NCI-H2196 (cell line): Measurements from ENCODE around the gene PAN3.

Experiments
- DNase-seq: peaks from one replicate; lab custom pipeline; 2025; ENCODE audit not compliant: unreplicated experiment; lab: John Stamatoyannopoulos, UW

Gene PAN3

GRCh38 chr13:28204690-28205443 is 66.5 kb downstream of the PAN3 start:
- DNase-seq, result no peak

GRCh38 chr13:28218679-28219078 is 80.3 kb downstream of the PAN3 start:
- DNase-seq, result no peak

GRCh38 chr13:28219408-28220099 is 81.2 kb downstream of the PAN3 start:
- no peak for DNase-seq

GRCh38 chr13:28220166-28220565 is 81.8 kb downstream of the PAN3 start:
- DNase-seq, result no peak

GRCh38 chr13:28229522-28230411 is 91.4 kb downstream of the PAN3 start:
- DNase-seq, result no peak

GRCh38 chr13:28231642-28232041 is 93.3 kb downstream of the PAN3 start:
- DNase-seq, result no peak

GRCh38 chr13:28237944-28238343 is 99.6 kb downstream of the PAN3 start:
- no peak for DNase-seq

- DNase-seq, result no peak
Observed at GRCh38 chr13:28239374-28239773, 101.0 kb downstream of the PAN3 start.

- no peak for DNase-seq
Observed at GRCh38 chr13:28245465-28245864, 107.1 kb downstream of the PAN3 start.

- DNase-seq, result no peak
Observed at GRCh38 chr13:28246891-28247290, 108.5 kb downstream of the PAN3 start.

GRCh38 chr13:28248080-28248479 is 109.7 kb downstream of the PAN3 start:
- no peak for DNase-seq

- DNase-seq, result no peak
Observed at GRCh38 chr13:28250542-28250941, 112.2 kb downstream of the PAN3 start.

GRCh38 chr13:28251466-28251865 is 113.1 kb downstream of the PAN3 start:
- DNase-seq, result no peak

- DNase-seq, result no peak
Observed at GRCh38 chr13:28252547-28252946, 114.2 kb downstream of the PAN3 start.

GRCh38 chr13:28257305-28257704 is 119.0 kb downstream of the PAN3 start:
- no peak for DNase-seq

- DNase-seq, result no peak
Observed at GRCh38 chr13:28258417-28258816, 120.1 kb downstream of the PAN3 start.

- DNase-seq, result no peak
Observed at GRCh38 chr13:28267497-28267896, 129.2 kb downstream of the PAN3 start.

GRCh38 chr13:28268800-28269223 is 130.5 kb downstream of the PAN3 start:
- no peak for DNase-seq

- DNase-seq, result no peak
Observed at GRCh38 chr13:28271056-28271840, 132.9 kb downstream of the PAN3 start.

GRCh38 chr13:28273919-28274318 is 135.6 kb downstream of the PAN3 start:
- no peak for DNase-seq

GRCh38 chr13:28282451-28282850 is 144.1 kb downstream of the PAN3 start:
- DNase-seq, result no peak
